Thoracic aorta (tissue), 2 donors: ENCODE results near the gene OR1J2. TPM values are rescaled to one million over a fixed set of nuclear protein-coding genes. Genes with fewer than 3 reads are reported as not detected.
"Not testable (repeated sequence)": the region's sequence is repeated elsewhere in the genome, so short reads cannot be mapped to it uniquely, and the experiment has no call there.

Source experiments
- ATAC-seq: fragments of 150-250 bp; one replicate; pipeline ENCODE4 v1.8.0; 2017; ENCODE audit warnings: low read depth; ENCODE audit not compliant: insufficient number of reproducible peaks, low FRiP score
- DNase-seq: peaks from one replicate; pipeline ENCODE4 v3.0.0-alpha.2; 2020; ENCODE audit warnings: low spot score
- H3K27ac ChIP-seq, 2 donors: fragments of 200-600 bp; sonication (generic); 1 replicate in 1 of 2; 2 replicates in 1 of 2; pipeline ENCODE4 v1.5.1; 2016; ENCODE audit warnings: mild to moderate bottlenecking in 2 of 2, moderate library complexity in 2 of 2
- H3K27me3 ChIP-seq: fragments of 200-600 bp; sonication (generic); replicated peaks from 2 replicates; pipeline ENCODE4 v1.6.0; 2016; ENCODE audit warnings: mild to moderate bottlenecking; ENCODE audit not compliant: insufficient read depth
- H3K36me3 ChIP-seq: fragments of 200-600 bp; sonication (generic); one replicate; pipeline ENCODE4 v1.5.1; 2016
- H3K4me1 ChIP-seq, 2 donors: fragments of 200-600 bp; sonication (generic); 1 replicate in 1 of 2; 2 replicates in 1 of 2; pipeline versions ENCODE4 v1.5.1 to v1.6.0; 2016; ENCODE audit warnings: low read depth in 2 of 2, mild to moderate bottlenecking in 1 of 2; ENCODE audit not compliant: control insufficient read depth in 1 of 2
- H3K4me3 ChIP-seq: fragments of 200-600 bp; sonication (generic); 2 replicates; pipeline ENCODE4 v1.5.1; 2016; ENCODE audit warnings: mild to moderate bottlenecking
- H3K9me3 ChIP-seq: fragments of 200-600 bp; sonication (generic); 2 replicates; pipeline ENCODE4 v1.5.1; 2016
- CTCF ChIP-seq: fragments of 200-600 bp; sonication (generic); IDR thresholded peaks from one replicate; pipeline ENCODE4 v1.5.1; 2019; ENCODE audit warnings: antibody characterized with exemption
- total RNA-seq, 2 donors: library from RNA; depleted of rRNA; stranded (reverse); fragments of >200 nt; gene quantifications; one replicate each; pipeline versions ENCODE4 v1.1.0 to v1.2.3, GENCODE V29; 2016

Gene OR1J2
- total RNA-seq, 2 donors from 2014 or later, result 3.2 TPM; not detected in 1

DNA sequence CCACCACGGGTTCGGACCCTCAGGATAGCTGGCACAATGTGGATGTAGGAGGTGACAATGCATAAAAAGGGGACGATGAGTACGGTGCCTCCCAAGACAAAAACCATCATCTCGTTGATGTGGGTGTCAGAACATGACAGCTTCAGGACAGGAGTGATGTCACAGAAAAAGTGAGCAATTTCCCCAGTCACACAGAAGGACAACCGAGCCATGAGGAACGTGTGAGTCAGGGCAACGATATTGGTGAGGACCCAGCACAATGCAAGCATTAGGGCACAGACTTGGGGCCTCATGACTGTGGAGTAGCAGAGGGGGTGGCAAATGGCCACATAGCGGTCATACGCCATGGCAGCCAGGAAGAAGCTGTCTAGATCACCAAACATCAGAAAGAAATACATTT, 16.0 kb downstream of the OR1J2 start:
- Histone ChIP-seq H3K27me3 (no peaks in the 10 kb centered on the region), H3K4me1 (no peaks in the 10 kb centered on the region), H3K36me3 (no peaks in the 10 kb centered on the region), H3K27ac (no peak overlapping the region), H3K9me3 (no peaks in the 10 kb centered on the region), H3K4me3 (no peak overlapping the region)
- ATAC-seq (no peak), DNase-seq (no peak)
- TF ChIP-seq CTCF, result no peak

GRCh38 chr9:122527193-122527592, 16.6 kb downstream of the OR1J2 start, which contains the start of gene OR1N1:
OR1N1 (minus strand) TSS chr9:122527293; CDS start chr9:122527293, 0 bp downstream.
- H3K4me1 ChIP-seq, result no peaks in the 10 kb centered on the region
- H3K27ac ChIP-seq, result no peak within 1 kb of the TSS
- TF ChIP-seq CTCF, result no peak
- no peaks in the 10 kb centered on the region for H3K36me3 ChIP-seq
- H3K4me3 ChIP-seq, result no peak within 1 kb of the TSS
- DNase-seq, result no peak
- no peaks in the 10 kb centered on the region for H3K27me3 ChIP-seq
- H3K9me3 ChIP-seq, result no peaks in the 10 kb centered on the region
- no peak for ATAC-seq

- not testable (repeated sequence) for H3K36me3 ChIP-seq, DNase-seq, H3K4me3 ChIP-seq, H3K27me3 ChIP-seq, ATAC-seq, H3K27ac ChIP-seq, H3K9me3 ChIP-seq, H3K4me1 ChIP-seq
Measured at GRCh38 chr9:122531157-122531556, 20.6 kb downstream of the OR1J2 start.

DNA sequence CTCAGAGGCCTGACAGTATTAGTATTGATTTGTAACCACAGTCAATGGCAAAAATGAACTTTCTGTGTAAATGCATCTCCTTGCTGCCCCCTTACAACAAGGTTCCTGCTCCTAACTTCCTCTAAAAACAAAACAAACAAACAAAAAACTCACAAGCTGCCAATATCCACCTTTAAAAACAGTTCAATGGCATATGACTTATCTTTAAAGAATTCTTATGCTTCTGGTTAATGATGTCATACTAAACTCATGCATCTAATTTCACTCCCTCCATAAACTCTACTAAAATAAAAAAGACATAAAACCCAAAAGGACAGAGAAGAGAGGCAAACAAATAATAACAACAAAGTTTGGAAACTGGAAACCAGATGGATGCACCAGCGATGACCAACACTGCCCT, 25.5 kb downstream of the OR1J2 start:
- Histone ChIP-seq H3K36me3 (no peaks in the 10 kb centered on the region), H3K9me3 (no peaks in the 10 kb centered on the region), H3K27ac (no peak overlapping the region), H3K4me1 (no peaks in the 10 kb centered on the region), H3K4me3 (no peak overlapping the region), H3K27me3 (no peaks in the 10 kb centered on the region)
- TF ChIP-seq CTCF, result no peak
- ATAC-seq (no peak), DNase-seq (no peak)

DNA sequence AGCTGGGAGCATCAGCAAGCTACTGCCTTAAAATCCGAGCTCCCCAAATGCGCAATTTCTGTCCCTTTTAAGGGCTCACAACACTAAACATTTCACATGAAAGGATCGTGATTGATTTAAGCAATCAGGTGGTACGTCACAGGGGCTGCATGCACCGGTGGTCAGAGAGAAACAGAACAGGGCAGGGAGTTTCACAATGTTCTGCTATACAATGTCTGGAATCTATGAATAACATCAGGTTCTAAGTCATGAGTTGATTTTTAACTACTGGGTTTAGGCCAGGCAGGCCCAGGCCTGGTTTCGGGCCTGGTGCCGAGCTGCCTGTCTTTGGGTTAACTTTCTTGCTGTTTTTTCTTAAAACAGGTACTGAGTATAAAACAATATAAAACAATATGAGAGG, 26.5 kb downstream of the OR1J2 start:
- not testable (repeated sequence) for H3K27me3 ChIP-seq, H3K9me3 ChIP-seq, DNase-seq, H3K36me3 ChIP-seq, H3K4me1 ChIP-seq, ATAC-seq, H3K4me3 ChIP-seq, H3K27ac ChIP-seq

DNA sequence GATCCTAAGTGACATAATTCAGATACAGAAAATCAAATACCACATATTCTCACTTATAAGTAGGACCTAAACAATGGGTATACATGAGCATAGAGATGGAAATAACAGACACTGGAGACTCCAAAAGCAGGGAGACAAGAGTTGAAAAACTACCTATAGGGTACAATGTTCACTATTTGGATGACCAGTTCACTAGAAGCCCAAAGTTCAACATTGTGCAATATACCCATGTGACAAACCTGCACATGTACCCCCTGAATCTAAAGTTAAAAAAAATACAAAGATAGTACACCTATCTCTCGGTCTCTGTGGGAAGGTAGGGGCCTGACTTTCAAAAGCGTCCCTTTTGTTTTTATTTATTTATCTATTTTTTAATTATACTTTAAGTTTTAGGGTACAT, 28.2 kb downstream of the OR1J2 start:
- Histone ChIP-seq H3K27me3 (no peaks in the 10 kb centered on the region), H3K27ac (no peak overlapping the region), H3K9me3 (no peaks in the 10 kb centered on the region), H3K36me3 (no peaks in the 10 kb centered on the region), H3K4me3 (no peak overlapping the region), H3K4me1 (no peaks in the 10 kb centered on the region)
- no peak for TF ChIP-seq CTCF
- ATAC-seq, result no peak
- DNase-seq, result no peak
